Measurements from ENCODE around the gene LRIT2.

LRIT2 gene

GRCh38 chr10:84205049-84205852 lies 20.1 kb downstream of the LRIT2 start:
- DNase-seq = peak; percentile 40

- no peak for DNase-seq
These were observed 20.7 kb downstream of the LRIT2 start for GRCh38 chr10:84204610-84205009.

- no peak for DNase-seq
These were observed 21.2 kb downstream of the LRIT2 start for GRCh38 chr10:84204122-84204521.

GRCh38 chr10:84202349-84202748 lies 23.0 kb downstream of the LRIT2 start:
- no peak for DNase-seq

- DNase-seq = no peak
These were observed 23.7 kb downstream of the LRIT2 start for GRCh38 chr10:84201682-84202081.

GRCh38 chr10:84201244-84201606 lies 24.1 kb downstream of the LRIT2 start:
- DNase-seq = no peak

GRCh38 chr10:84200537-84201243 lies 24.7 kb downstream of the LRIT2 start:
- no peak for DNase-seq

- no peak for DNase-seq
These were observed 27.0 kb downstream of the LRIT2 start for GRCh38 chr10:84198206-84198915.

GRCh38 chr10:84197643-84198042 lies 27.7 kb downstream of the LRIT2 start:
- DNase-seq = no peak

- no peak for DNase-seq
These were observed 28.4 kb downstream of the LRIT2 start for GRCh38 chr10:84196941-84197340.

- DNase-seq = no peak
These were observed 29.3 kb downstream of the LRIT2 start for GRCh38 chr10:84196083-84196482.

GRCh38 chr10:84195044-84195830 lies 30.1 kb downstream of the LRIT2 start:
- no peak for DNase-seq

GRCh38 chr10:84194424-84195043 lies 30.8 kb downstream of the LRIT2 start, which contains the start of gene CDHR1:
Gene CDHR1 (plus strand): TSS chr10:84194537. CDS start chr10:84194761, 224 bp downstream.
- no peak for DNase-seq

GRCh38 chr10:84193846-84194423 lies 31.4 kb downstream of the LRIT2 start:
- no peak for DNase-seq

GRCh38 chr10:84193327-84193726 lies 32.0 kb downstream of the LRIT2 start:
- no peak for DNase-seq

GRCh38 chr10:84191106-84191505 lies 34.2 kb downstream of the LRIT2 start:
- no peak for DNase-seq

- DNase-seq = no peak
These were observed 34.7 kb downstream of the LRIT2 start for GRCh38 chr10:84190621-84191020.

GRCh38 chr10:84188815-84189214 lies 36.5 kb downstream of the LRIT2 start:
- no peak for DNase-seq

- DNase-seq = no peak
These were observed 39.7 kb downstream of the LRIT2 start for GRCh38 chr10:84185526-84186175.

GRCh38 chr10:84184517-84184916 lies 40.8 kb downstream of the LRIT2 start:
- DNase-seq = no peak

GRCh38 chr10:84181631-84182030 lies 43.7 kb downstream of the LRIT2 start:
- DNase-seq = no peak

Data from KG1 (cell line).